ENCODE data around the gene CTBP2. TPM values are rescaled to one million over a fixed set of nuclear protein-coding genes. Genes with fewer than 3 reads are reported as not detected.

CTBP2 gene
- total and polyA plus RNA-seq, 10 donors, result 6.7 to 74.4 (median 40.1) TPM

DNA sequence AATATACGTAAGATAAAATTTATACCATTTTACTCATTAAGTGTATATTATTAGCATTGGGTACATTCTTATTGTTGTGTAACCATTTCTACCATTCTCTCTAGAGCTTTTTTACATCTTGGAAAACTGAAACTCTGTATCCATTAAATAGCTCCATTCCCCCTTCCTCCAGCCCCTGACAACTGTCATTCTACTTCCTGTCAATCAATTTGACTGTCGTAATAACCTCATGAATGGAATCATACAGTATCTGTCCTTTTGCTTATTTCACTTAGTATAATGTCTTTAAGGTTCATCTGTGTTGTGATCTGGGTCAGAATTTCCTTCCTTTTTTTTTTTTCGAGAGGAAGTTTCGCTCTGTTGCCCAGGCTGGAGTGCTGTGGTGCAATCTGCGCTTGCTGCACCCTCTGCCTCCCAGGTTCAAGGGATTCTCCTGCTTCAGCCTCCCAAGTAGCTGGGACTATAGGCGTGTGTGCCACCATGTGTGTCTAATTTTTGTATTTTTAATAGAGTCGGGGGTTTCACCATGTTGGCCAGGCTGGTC, 202.9 kb downstream of the CTBP2 start:
- WGBS, 5 donors, result 39 to 62% (median 48%) methylated on average over 7 of the region's 7 CpGs
- Histone ChIP-seq H3K36me3 (peaks cover 0 to 8% (median 0%) of the 10 kb centered on the region in 6 donors), H3K27ac (peak overlapping the region in 3 of 8 donors; percentile 36 to 49 (median 38)), H3K4me1 (peaks cover 13 to 93% (median 44%) of the 10 kb centered on the region in 6 donors), H3K27me3 (replicated peaks in 1 of 7) (no peaks in the 10 kb centered on the region), H3K9me3 (no peaks in the 10 kb centered on the region), H3K4me3 (no peak overlapping the region)
- intact Hi-C loops (cut with DNase I; ENCODE audit: low total_unique reads), result no loop called here
- TF ChIP-seq, protein P1, sequence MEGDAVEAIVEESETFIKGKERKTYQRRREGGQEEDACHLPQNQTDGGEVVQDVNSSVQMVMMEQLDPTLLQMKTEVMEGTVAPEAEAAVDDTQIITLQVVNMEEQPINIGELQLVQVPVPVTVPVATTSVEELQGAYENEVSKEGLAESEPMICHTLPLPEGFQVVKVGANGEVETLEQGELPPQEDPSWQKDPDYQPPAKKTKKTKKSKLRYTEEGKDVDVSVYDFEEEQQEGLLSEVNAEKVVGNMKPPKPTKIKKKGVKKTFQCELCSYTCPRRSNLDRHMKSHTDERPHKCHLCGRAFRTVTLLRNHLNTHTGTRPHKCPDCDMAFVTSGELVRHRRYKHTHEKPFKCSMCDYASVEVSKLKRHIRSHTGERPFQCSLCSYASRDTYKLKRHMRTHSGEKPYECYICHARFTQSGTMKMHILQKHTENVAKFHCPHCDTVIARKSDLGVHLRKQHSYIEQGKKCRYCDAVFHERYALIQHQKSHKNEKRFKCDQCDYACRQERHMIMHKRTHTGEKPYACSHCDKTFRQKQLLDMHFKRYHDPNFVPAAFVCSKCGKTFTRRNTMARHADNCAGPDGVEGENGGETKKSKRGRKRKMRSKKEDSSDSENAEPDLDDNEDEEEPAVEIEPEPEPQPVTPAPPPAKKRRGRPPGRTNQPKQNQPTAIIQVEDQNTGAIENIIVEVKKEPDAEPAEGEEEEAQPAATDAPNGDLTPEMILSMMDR (IDR thresholded peaks at IDR 0.05 in 8 of 11, conservative IDR thresholded peaks at IDR 0.05 in 3 of 11), result no peak
- TF ChIP-seq POLR2AphosphoS5 (IDR thresholded peaks at IDR 0.05) (no peak), POLR2A (IDR thresholded peaks at IDR 0.05) (no peak)
- no peak for DNase-seq

DNA sequence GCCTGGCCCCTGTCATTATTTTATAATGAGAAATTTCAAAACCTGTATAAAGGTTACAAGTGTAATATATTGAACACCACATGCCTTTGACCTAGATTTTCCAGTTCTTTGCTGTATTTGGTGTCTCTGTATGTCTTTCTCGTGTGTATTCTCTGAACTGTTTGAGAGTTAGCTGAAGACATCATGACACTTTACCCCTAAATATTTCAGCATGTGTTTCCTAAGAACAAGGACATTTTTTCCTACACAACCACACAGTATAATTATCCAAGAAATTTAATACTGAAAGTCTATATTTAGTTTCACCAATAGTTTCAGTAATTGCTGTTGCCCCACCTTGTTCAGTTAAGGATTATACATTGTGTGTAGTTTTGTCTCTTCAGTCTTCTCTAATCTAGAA, 203.6 kb downstream of the CTBP2 start:
- no peaks in the 10 kb centered on the region for H3K9me3 ChIP-seq
- WGBS, 5 donors, result 71 to 79% (median 75%) methylated on average over 1 of the region's 1 CpG
- intact Hi-C loops (cut with DNase I; ENCODE audit: low total_unique reads), result no loop called here
- peak overlapping the region in 1 of 8 donors; percentile 38 for H3K27ac ChIP-seq
- peaks cover 13 to 85% (median 44%) of the 10 kb centered on the region in 6 donors for H3K4me1 ChIP-seq
- peaks cover 0 to 14% (median 0%) of the 10 kb centered on the region in 6 donors for H3K36me3 ChIP-seq
- H3K4me3 ChIP-seq, result no peak overlapping the region
- TF ChIP-seq POLR2AphosphoS5 (IDR thresholded peaks at IDR 0.05), result no peak
- TF ChIP-seq, protein P1 (IDR thresholded peaks at IDR 0.05 in 8 of 11, conservative IDR thresholded peaks at IDR 0.05 in 3 of 11), result no peak
- TF ChIP-seq POLR2A (IDR thresholded peaks at IDR 0.05), result no peak
- no peaks in the 10 kb centered on the region for H3K27me3 ChIP-seq (replicated peaks in 1 of 7)
- DNase-seq, result no peak

DNA sequence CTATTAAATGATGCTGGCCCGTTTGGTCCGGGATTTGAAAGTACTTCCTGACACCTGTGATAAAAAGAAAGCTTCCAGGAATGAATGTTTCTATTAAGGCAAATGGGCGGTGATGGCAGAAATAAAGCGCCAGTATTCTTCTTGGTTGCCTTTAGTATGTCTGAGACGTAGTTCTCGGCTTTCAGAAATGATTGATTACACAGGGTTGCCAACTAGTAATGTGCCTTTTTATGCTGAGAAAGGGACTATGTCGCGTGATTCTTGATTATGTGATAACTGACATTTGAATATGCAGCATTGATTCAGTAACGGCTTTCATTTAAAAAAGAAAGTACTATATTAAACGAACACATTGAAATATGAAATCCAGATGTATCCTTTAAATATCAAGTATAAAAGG, 204.5 kb downstream of the CTBP2 start:
- DNase-seq, result no peak
- 84 to 92% (median 90%) methylated on average over 10 of the region's 10 CpGs for WGBS, 5 donors
- H3K36me3 ChIP-seq, result peaks cover 0 to 14% (median 0%) of the 10 kb centered on the region in 6 donors
- H3K9me3 ChIP-seq, result no peaks in the 10 kb centered on the region
- H3K27ac ChIP-seq, result no peak overlapping the region
- no peak for TF ChIP-seq POLR2AphosphoS5 (IDR thresholded peaks at IDR 0.05)
- no peak for TF ChIP-seq POLR2A (IDR thresholded peaks at IDR 0.05)
- TF ChIP-seq, protein P1 (IDR thresholded peaks at IDR 0.05 in 8 of 11, conservative IDR thresholded peaks at IDR 0.05 in 3 of 11), result no peak
- intact Hi-C loops (cut with DNase I; ENCODE audit: low total_unique reads), result no loop called here
- no peaks in the 10 kb centered on the region for H3K27me3 ChIP-seq (replicated peaks in 1 of 7)
- H3K4me1 ChIP-seq, result peaks cover 13 to 77% (median 44%) of the 10 kb centered on the region in 6 donors
- no peak overlapping the region for H3K4me3 ChIP-seq

DNA sequence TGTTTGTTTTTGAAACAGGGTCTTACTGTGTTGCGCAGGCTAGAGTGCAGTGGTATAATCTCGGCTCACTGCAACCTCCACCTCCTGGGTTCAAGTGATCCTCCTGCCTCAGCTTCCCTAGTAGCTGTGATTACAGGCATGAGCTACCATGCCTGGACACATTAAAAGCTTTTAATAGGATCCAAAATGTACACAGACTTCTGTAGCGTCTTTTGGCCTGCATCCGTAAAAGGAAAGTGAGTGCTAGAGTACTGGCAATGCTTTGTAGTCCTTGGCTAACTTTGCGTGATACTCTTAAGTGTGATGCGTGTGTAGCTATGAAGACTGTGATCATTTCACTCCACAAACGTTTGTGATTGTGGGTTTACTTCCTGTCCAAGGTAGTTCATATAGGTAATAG, 205.1 kb downstream of the CTBP2 start:
- Histone ChIP-seq H3K4me1 (peaks cover 13 to 70% (median 41%) of the 10 kb centered on the region in 6 donors), H3K4me3 (no peak overlapping the region), H3K36me3 (peaks cover 0 to 14% (median under 1%) of the 10 kb centered on the region in 6 donors), H3K9me3 (no peaks in the 10 kb centered on the region), H3K27me3 (replicated peaks in 1 of 7) (no peaks in the 10 kb centered on the region), H3K27ac (no peak overlapping the region)
- no peak for DNase-seq
- WGBS, 5 donors, result 71 to 80% (median 77%) methylated on average over 7 of the region's 7 CpGs
- TF ChIP-seq, protein P1 (IDR thresholded peaks at IDR 0.05 in 8 of 11, conservative IDR thresholded peaks at IDR 0.05 in 3 of 11), result no peak
- TF ChIP-seq POLR2AphosphoS5 (IDR thresholded peaks at IDR 0.05) (no peak), POLR2A (IDR thresholded peaks at IDR 0.05) (no peak)
- intact Hi-C loops (cut with DNase I; ENCODE audit: low total_unique reads), result no loop called here

Data from spleen (tissue), 11 donors.